ENCODE data around the gene FRMPD4.

The FRMPD4 gene

DNA sequence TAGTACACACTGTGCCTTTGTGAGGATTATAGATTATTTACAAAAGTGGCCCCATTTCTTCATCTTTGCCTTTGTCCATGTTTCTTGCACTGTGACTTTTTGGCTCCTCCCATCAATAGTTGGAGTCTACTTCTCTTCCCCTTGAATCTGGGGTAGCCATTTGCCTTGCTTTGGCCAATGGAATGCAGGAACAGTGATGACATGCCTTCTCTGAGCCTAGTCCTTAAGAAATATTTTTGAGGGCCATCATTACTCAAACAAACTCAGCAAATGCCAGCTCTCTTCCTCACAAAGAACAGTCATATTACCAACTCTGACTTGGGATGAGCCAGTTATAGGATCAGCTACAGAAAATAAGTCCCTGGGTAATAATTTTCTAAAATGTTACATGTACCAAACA lies 189.6 kb downstream of the FRMPD4 start:
- H3K36me3 ChIP-seq (replicated peaks): no peaks in the 10 kb centered on the region
- DNase-seq (ENCODE audit: low spot score in 2 of 2): no peak
- H3K4me3 ChIP-seq: no peak overlapping the region
- H3K4me1 ChIP-seq: peaks cover 6% of the 10 kb centered on the region; the same call in 1 of the 2 replicates
- no peaks in the 10 kb centered on the region for H3K9me3 ChIP-seq
- no peaks in the 10 kb centered on the region for H3K27me3 ChIP-seq (ENCODE audit: low read depth)
- in situ Hi-C loops (cut with MboI; ENCODE audit: low sequenced_read_pairs): no loop called here

DNA sequence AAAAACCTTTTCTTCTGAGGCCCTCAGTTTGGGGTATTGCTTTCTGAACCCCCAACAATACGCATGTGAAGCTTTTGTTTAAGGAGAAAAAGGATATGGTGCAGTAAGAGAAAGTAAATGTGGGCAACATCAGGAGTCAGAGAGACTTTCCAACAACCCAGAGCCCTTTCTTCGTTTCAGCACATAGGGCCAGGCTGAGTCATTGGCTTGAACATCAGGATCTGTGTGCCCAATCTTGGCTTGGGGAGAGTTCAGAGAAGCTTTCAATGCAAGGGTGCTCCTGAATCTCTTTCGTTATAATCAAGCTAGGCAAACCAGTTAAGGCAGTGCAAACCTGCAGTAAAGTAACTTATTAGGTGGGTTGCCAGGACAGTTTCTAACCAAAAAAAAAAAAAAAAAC lies 191.2 kb downstream of the FRMPD4 start:
- in situ Hi-C loops (cut with MboI; ENCODE audit: low sequenced_read_pairs): no loop called here
- no peaks in the 10 kb centered on the region for H3K36me3 ChIP-seq (replicated peaks)
- no peak overlapping the region for H3K4me3 ChIP-seq
- no peaks in the 10 kb centered on the region for H3K9me3 ChIP-seq
- DNase-seq (ENCODE audit: low spot score in 2 of 2): no peak
- H3K27me3 ChIP-seq (ENCODE audit: low read depth): no peaks in the 10 kb centered on the region
- peaks cover 14% of the 10 kb centered on the region for H3K4me1 ChIP-seq

DNA sequence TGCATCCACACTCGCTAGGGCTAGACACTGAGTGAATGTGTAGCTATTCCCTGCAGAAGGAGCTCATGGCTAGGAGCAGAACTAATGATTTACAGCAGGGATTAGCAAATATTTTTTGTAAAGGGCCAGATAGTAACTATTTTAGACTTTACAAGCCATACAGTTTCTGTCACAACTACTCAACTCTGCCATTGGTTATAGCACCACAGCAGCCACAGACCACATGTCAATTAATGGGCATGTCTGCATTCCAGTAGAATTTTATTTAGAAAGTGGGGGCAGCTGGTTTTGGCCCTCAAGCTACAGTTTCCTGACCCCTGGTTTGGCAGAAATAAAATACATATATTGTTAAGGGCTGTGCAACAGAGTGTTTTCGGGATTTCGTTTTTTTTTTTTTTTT lies 192.6 kb downstream of the FRMPD4 start:
- in situ Hi-C loops (cut with MboI; ENCODE audit: low sequenced_read_pairs): no loop called here
- no peak for DNase-seq (ENCODE audit: low spot score in 2 of 2)
- no peaks in the 10 kb centered on the region for H3K9me3 ChIP-seq
- H3K4me1 ChIP-seq: peaks cover 9% of the 10 kb centered on the region
- H3K27me3 ChIP-seq (ENCODE audit: low read depth): no peaks in the 10 kb centered on the region
- no peaks in the 10 kb centered on the region for H3K36me3 ChIP-seq (replicated peaks)
- H3K4me3 ChIP-seq: no peak overlapping the region

DNA sequence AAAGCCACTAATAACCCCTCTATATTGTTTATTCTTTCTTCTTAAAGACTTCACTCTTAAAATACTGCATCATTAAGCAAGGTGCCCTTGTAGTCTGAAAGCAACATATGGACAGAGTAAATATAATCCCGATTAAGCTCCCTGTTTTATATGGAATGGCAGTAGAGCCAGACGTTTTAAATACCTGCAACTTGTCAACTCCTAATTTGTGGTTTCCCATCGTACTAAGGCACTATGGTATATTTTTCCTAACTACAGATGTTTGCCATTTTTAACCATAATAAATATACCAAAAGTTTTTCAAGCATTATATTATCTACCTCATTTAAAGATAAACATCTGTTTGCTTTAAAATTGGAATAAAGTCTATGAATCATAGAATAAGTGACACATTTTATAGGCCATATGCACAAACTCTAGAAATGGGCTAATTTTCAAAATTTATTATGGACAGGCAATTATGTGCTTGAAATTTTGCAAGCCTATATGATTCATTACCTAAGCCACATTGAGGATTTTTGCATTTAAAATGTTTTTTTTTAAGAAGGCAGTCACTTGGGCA lies 194.6 kb downstream of the FRMPD4 start:
- no peaks in the 10 kb centered on the region for H3K9me3 ChIP-seq
- H3K4me1 ChIP-seq: peaks cover 9% of the 10 kb centered on the region
- in situ Hi-C loops (cut with MboI; ENCODE audit: low sequenced_read_pairs): no loop called here
- H3K36me3 ChIP-seq (replicated peaks): no peaks in the 10 kb centered on the region
- no peak overlapping the region for H3K4me3 ChIP-seq
- DNase-seq (ENCODE audit: low spot score in 2 of 2): no peak
- no peaks in the 10 kb centered on the region for H3K27me3 ChIP-seq (ENCODE audit: low read depth)

DNA sequence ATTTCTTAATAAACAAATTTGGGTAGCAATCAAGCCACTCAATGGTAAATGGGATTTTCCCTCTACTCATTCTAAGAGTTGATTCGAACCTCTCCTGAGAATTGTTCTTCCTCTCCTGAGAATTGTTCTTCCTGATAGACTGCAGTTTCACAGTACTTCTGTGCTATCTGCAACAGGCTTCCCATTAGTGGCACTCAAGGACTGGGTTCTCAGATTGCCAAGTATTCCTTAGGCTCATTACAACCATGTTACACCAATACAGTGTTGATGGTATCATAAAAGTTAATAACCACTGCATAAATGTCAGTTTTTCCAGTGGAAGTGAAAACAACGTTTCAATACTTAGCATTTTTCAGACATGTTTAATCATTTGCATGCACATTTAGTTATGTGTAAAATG lies 201.6 kb downstream of the FRMPD4 start:
- Histone ChIP-seq H3K9me3 (no peaks in the 10 kb centered on the region), H3K4me3 (no peak overlapping the region), H3K36me3 (replicated peaks) (no peaks in the 10 kb centered on the region), H3K27me3 (ENCODE audit: low read depth) (no peaks in the 10 kb centered on the region), H3K4me1 (no peaks in the 10 kb centered on the region)
- in situ Hi-C loops (cut with MboI; ENCODE audit: low sequenced_read_pairs): no loop called here
- no peak for DNase-seq (ENCODE audit: low spot score in 2 of 2)

DNA sequence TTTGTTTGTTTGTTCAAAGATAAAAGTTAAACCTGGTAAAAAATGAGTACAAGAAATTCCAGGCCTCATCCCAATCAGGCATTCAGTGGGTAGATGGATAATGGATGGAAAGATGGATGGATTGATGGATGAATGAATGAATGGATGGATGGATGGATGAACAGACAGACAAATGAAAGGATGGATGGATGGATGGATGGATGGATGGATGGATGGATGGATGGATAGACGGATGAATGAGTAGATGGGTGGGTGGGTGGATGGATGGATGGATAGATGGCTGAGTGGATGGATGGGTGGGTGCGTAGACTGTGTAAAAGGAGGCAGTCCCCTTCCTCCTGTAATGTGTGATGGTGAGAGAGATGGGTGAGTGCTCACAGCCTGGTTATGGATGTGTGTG lies 206.7 kb downstream of the FRMPD4 start:
- H3K27me3 ChIP-seq (ENCODE audit: low read depth): no peaks in the 10 kb centered on the region
- in situ Hi-C loops (cut with MboI; ENCODE audit: low sequenced_read_pairs): no loop called here

DNA sequence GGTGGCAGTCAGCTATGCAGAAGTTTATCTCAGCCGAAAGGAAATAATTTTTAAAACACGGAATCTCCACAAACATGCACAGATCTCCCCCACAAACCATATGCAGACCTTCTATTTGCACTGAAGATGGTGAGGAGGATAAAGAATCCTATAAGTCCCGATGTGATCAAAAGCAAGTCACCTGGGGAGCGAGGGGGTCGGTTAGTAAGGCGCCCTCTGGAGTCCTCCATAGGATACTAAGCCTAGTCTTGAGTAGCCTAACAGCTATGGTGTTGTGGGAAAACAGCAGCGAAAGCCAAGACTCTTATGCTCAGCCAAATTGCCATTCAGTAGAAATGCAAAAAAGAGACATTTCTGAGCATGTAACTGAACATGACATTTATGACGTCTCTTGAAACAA lies 210.9 kb downstream of the FRMPD4 start:
- no peak overlapping the region for H3K4me3 ChIP-seq
- H3K4me1 ChIP-seq: no peaks in the 10 kb centered on the region; the same call in 1 of the 2 replicates
- H3K27me3 ChIP-seq (ENCODE audit: low read depth): no peaks in the 10 kb centered on the region
- no peaks in the 10 kb centered on the region for H3K9me3 ChIP-seq
- DNase-seq (ENCODE audit: low spot score in 2 of 2): peak in 1 of 2 experiments; percentile 17
- in situ Hi-C loops (cut with MboI; ENCODE audit: low sequenced_read_pairs): no loop called here
- no peaks in the 10 kb centered on the region for H3K36me3 ChIP-seq (replicated peaks)

More for the DNA sequence above, 206.7 kb downstream of the FRMPD4 start:
- Histone ChIP-seq H3K4me1 (no peaks in the 10 kb centered on the region; the same call in 1 of the 2 replicates), H3K4me3 (no peak overlapping the region), H3K9me3 (no peaks in the 10 kb centered on the region), H3K36me3 (replicated peaks) (no peaks in the 10 kb centered on the region)
- DNase-seq (ENCODE audit: low spot score in 2 of 2): no peak

DNA sequence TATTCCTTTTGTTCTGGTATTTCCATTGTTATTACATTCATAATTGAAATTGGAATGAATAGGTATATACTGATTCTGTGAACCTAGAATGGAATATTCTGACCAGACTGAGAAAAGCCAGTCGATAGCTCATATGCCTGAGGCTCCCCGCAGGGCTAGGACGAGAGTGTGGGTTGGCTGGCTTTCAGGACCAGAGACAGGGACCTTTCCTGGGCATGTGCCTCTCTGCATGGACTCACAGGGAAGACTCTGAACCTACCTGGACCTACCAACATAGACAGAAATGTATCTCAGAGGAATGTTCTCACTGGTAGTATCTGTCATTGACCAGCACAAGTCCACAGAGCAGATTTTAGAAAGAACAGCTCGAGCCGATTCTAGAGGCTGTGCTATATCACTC lies 214.6 kb downstream of the FRMPD4 start:
- Histone ChIP-seq H3K9me3 (no peaks in the 10 kb centered on the region), H3K27me3 (ENCODE audit: low read depth) (peaks cover 4% of the 10 kb centered on the region), H3K4me1 (no peaks in the 10 kb centered on the region), H3K36me3 (replicated peaks) (no peaks in the 10 kb centered on the region), H3K4me3 (no peak overlapping the region)
- DNase-seq (ENCODE audit: low spot score in 2 of 2): peak in 1 of 2 experiments; percentile 9
- in situ Hi-C loops (cut with MboI; ENCODE audit: low sequenced_read_pairs): no loop called here

DNA sequence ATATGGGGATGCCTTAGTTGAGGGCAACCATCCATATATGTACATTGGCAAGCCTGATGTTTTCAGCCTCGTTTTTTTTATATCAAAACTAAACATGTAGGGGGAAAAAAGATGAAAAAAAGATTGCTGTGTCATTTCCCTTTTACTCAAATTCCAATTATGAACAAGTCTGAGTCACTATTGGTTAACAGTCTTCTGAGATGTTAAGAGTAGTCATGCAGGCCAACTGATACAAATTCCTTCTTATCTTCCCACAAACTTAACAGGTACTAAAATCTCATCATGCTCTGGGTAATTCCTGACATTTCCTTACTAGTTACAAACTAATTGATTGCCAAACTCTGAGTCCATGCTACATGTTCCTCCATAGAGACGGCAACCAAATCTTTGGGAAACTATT lies 222.1 kb downstream of the FRMPD4 start:
- in situ Hi-C loops (cut with MboI; ENCODE audit: low sequenced_read_pairs): no loop called here
- H3K36me3 ChIP-seq (replicated peaks): no peaks in the 10 kb centered on the region
- H3K4me1 ChIP-seq: no peaks in the 10 kb centered on the region
- DNase-seq (ENCODE audit: low spot score in 2 of 2): no peak
- no peaks in the 10 kb centered on the region; the same call in 1 of the 2 replicates for H3K27me3 ChIP-seq (ENCODE audit: low read depth)
- no peaks in the 10 kb centered on the region for H3K9me3 ChIP-seq
- H3K4me3 ChIP-seq: no peak overlapping the region

DNA sequence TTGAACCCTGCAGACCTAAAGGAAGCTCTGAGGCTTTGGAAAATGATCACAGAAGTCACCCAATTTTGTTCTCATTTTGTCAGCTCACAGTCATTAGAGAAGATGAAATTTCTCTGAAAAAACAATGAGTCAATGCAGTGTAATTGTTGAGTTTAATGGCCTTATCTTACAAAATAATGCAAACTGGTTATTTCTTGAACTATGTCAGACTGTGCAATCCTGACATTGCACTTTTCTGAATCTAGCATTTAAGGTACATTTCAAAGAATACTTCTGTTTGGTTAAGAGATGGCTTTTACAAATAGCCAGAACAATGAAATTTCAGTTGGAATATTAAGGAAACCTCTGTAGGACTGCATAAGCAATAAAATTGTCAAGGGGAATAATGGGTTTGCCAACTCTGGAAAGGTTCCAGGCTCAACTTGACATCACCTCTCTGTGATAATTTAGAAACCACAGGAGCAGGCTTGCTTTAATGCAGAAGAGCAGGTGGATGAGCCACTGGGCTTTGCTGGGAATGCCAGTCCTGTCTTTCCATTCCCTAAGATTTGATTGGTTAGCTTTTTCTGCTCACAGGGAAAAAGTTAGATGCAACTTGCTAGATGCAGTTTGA lies 222.8 kb downstream of the FRMPD4 start:
- DNase-seq (ENCODE audit: low spot score in 2 of 2): no peak
- in situ Hi-C loops (cut with MboI; ENCODE audit: low sequenced_read_pairs): no loop called here
- no peaks in the 10 kb centered on the region for H3K27me3 ChIP-seq (ENCODE audit: low read depth)

DNA sequence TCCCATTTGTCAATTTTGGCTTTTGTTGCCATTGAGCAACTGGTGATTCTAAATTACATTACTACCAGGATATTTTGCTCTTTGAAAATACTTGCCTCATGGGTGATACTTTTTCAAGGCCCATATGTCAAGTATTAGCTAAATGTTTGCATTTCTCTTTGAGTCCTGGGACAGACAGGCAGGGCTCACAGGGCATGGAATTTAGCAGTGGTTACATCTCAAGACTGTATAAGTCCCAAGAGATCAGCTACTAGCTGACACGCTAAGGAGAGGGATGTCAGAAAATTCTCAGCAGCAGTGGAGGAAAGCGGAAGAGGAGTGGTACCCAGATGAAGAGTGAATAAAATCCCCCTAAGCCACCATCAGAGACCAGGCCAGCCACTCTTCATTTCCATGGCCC lies 224.9 kb downstream of the FRMPD4 start:
- Histone ChIP-seq H3K9me3 (no peaks in the 10 kb centered on the region), H3K36me3 (replicated peaks) (no peaks in the 10 kb centered on the region), H3K4me3 (no peak overlapping the region), H3K4me1 (no peaks in the 10 kb centered on the region), H3K27me3 (ENCODE audit: low read depth) (no peaks in the 10 kb centered on the region)
- in situ Hi-C loops (cut with MboI; ENCODE audit: low sequenced_read_pairs): no loop called here
- DNase-seq (ENCODE audit: low spot score in 2 of 2): no peak

More for the DNA sequence above, 222.8 kb downstream of the FRMPD4 start:
- Histone ChIP-seq H3K9me3 (no peaks in the 10 kb centered on the region), H3K4me3 (no peak overlapping the region), H3K4me1 (no peaks in the 10 kb centered on the region), H3K36me3 (replicated peaks) (no peaks in the 10 kb centered on the region)

DNA sequence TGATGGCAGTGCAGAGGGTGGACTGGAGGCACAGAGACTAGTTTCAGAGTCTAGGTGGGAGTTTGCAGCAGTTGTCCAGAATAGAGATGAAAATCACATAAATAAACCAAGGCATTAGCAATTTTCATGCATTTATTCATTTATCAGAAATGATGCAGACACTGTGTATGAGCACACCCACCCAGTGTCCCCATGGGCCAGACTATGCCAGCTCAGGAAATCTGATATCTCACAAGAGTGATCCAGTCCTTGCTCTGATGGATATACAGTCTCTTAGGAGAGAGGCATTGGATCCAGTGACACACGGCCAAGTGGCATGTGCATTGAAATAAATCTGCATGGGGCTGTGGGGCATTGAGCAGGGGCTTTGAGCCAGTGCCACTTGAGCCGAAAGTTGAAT lies 228.2 kb downstream of the FRMPD4 start:
- no peaks in the 10 kb centered on the region for H3K27me3 ChIP-seq (ENCODE audit: low read depth)
- in situ Hi-C loops (cut with MboI; ENCODE audit: low sequenced_read_pairs): no loop called here
- no peaks in the 10 kb centered on the region for H3K4me1 ChIP-seq
- no peak overlapping the region for H3K4me3 ChIP-seq
- H3K9me3 ChIP-seq: no peaks in the 10 kb centered on the region
- no peak for DNase-seq (ENCODE audit: low spot score in 2 of 2)
- H3K36me3 ChIP-seq (replicated peaks): no peaks in the 10 kb centered on the region

DNA sequence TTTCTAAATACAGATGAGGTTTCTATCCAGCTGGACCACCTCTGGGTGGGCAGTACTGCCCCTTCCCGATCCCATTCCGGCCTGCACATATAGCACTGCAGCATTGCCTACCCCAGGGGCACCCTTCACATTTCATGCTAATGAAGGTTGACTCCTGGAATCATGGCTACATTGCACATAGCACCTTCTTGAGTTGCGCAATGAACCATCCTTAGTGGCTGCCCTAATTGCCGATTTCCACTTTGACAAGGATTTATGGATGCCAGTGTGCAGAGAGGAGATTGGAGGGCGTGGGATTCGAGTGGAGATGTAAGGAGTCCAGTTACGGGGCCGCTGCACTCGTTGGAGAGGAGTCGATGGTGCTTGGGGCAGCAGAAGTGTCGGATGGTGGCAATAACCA lies 229.0 kb downstream of the FRMPD4 start:
- no peaks in the 10 kb centered on the region for H3K4me1 ChIP-seq
- no peak for DNase-seq (ENCODE audit: low spot score in 2 of 2)
- H3K27me3 ChIP-seq (ENCODE audit: low read depth): no peaks in the 10 kb centered on the region
- no peak overlapping the region for H3K4me3 ChIP-seq
- H3K9me3 ChIP-seq: no peaks in the 10 kb centered on the region
- in situ Hi-C loops (cut with MboI; ENCODE audit: low sequenced_read_pairs): no loop called here
- H3K36me3 ChIP-seq (replicated peaks): no peaks in the 10 kb centered on the region

DNA sequence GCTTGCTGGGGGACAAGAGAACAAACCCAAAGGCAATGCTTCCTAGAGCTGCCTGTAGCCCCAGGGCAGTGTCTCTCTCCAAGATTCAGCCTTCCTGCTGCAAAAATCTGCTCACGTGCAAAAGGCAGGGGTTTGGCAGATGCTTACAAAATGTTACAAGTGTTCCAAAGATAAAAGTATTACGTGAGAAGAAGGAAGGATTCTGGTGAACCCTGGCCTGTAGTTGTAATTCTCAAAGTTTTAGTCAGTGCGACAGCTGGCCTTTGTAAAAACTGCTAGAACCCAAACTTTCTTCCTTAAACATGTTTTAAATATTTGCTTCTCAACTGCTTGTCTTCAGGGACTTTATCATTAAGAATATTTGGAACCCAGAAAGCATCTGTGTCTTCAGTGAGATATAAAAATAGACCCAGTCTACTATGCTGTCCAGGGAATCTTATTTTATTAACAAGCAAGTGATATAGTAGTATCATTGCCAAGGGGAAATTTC lies 232.3 kb downstream of the FRMPD4 start:
- DNase-seq (ENCODE audit: low spot score in 2 of 2): no peak
- in situ Hi-C loops (cut with MboI; ENCODE audit: low sequenced_read_pairs): no loop called here

DNA sequence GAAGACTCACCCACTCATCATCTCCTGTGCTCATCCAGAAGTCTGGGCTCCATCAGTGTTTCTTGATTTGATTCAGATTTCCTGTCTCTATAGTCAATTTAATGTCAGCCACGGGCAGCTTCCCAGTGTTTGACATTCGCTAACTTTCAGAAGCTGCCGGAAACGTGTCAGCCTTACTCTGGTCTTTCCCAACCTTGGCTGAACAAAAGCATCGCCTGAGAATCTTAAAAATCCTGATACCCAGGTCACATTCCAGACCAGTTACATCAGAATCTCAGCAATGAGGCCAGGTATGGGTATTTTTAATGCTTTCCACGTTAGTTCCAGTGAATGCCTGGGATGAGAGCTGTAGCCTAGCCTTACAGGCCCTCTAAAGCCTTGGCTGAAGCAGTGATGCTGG lies 233.8 kb downstream of the FRMPD4 start:
- Histone ChIP-seq H3K4me1 (no peaks in the 10 kb centered on the region), H3K27me3 (ENCODE audit: low read depth) (no peaks in the 10 kb centered on the region), H3K4me3 (no peak overlapping the region), H3K36me3 (replicated peaks) (no peaks in the 10 kb centered on the region), H3K9me3 (no peaks in the 10 kb centered on the region)
- in situ Hi-C loops (cut with MboI; ENCODE audit: low sequenced_read_pairs): no loop called here
- no peak for DNase-seq (ENCODE audit: low spot score in 2 of 2)

More for the DNA sequence above, 232.3 kb downstream of the FRMPD4 start:
- H3K36me3 ChIP-seq (replicated peaks): no peaks in the 10 kb centered on the region
- no peak overlapping the region for H3K4me3 ChIP-seq
- no peaks in the 10 kb centered on the region for H3K4me1 ChIP-seq
- H3K9me3 ChIP-seq: no peaks in the 10 kb centered on the region
- no peaks in the 10 kb centered on the region for H3K27me3 ChIP-seq (ENCODE audit: low read depth)

Data from HAP-1 (cell line).